ENCODE measurements around the gene CACNA2D3.
"Not testable (repeated sequence)": the region's sequence is repeated elsewhere in the genome, so short reads cannot be mapped to it uniquely, and the experiment has no call there.

CACNA2D3 gene

GRCh38 chr3:54122324-54123002 is at the start of gene CACNA2D3:
Gene CACNA2D3 (plus strand): TSS chr3:54122552.
- no peak for DNase-seq

GRCh38 chr3:54073386-54073785 is 49.0 kb upstream of the CACNA2D3 start:
- no peak for DNase-seq

DNA sequence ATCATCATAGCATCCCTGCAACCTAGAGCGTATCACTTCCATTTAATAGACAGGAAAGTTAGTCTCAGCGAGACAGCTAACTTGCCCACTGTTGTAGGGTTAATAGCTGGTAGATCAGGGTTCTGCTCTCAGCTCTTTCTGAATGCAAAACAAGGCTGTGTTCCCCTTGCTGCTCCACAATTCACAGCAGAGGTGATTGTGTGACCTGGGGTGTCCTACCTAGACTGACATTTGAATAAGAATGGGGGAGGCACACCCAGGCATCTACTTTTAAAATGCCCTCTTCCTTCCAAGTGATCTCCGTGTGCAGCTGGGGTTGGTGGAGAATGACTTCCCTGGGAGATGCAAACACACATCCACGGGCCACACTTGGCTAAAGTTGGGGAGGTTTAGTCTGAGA is 43.0 kb upstream of the CACNA2D3 start:
- no peak for DNase-seq

DNA sequence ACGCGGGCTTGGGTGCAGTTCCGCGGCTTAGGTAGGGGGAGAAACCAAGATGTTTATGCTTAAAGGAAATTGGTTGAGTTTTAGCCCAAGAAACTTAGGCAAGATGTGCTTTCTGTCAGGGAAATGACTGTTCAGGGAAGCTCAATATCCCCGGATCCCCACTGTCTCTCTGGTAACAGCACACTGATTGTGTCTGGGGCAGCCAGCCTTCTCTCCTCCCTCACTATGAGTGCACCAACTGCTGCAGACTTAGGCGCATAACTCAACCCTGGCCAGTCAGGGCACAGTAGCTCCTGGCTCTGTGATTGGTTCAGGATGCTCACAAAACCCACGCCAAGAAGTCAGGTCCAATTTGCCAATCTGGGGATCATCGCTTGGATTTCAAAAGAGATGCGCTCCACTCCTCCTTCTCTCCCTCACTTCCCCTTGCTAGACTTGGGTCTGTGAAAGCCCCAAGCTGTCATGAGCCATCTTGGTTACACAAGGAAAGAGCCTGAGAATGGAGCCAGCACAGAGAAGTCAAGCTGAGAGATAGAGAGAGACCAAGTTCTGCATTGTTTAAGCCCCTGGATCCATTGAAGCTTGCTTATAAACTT is 42.5 kb upstream of the CACNA2D3 start:
- no peak for DNase-seq

DNA sequence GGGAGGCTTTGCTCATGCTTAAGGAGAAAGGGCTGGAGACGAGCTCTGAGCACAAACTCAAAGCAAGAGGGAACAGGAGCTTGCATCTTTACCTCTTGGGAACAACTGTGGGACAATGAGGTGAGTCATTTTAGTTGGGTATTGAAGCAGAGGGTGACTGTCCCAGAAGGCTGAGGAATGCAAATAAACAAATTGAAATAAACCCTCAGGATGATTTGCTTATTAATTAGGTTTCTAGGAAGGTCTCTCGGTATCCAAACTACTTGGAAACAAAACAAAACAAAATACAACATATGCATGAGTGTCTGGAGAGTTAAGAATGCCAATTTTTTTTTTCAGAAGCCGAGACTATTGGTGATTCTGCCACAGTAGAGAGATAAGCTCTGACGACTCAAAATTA is 38.4 kb upstream of the CACNA2D3 start:
- no peak for DNase-seq

DNA sequence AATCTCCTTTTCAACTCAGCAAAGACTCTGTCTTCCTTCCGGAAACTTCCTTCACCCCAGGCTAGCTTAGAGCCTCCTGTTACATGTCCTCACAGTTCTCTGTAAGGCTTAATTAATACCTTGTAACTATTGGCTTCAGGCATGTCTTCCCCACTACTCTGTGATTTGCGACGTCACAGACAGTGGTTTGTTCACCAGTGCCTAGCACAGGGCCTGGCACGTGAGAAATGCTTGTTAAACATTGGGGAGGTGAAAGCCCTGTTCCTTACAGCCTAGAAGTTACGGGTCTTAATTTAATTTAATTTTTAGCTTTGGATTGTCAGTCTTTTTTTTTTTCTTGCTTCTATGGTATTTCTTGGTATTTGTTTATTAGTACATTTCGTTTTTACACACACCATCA is 36.4 kb upstream of the CACNA2D3 start:
- DNase-seq = no peak

- no peak for DNase-seq
Measured at GRCh38 chr3:54086652-54087405, 35.5 kb upstream of the CACNA2D3 start.

DNA sequence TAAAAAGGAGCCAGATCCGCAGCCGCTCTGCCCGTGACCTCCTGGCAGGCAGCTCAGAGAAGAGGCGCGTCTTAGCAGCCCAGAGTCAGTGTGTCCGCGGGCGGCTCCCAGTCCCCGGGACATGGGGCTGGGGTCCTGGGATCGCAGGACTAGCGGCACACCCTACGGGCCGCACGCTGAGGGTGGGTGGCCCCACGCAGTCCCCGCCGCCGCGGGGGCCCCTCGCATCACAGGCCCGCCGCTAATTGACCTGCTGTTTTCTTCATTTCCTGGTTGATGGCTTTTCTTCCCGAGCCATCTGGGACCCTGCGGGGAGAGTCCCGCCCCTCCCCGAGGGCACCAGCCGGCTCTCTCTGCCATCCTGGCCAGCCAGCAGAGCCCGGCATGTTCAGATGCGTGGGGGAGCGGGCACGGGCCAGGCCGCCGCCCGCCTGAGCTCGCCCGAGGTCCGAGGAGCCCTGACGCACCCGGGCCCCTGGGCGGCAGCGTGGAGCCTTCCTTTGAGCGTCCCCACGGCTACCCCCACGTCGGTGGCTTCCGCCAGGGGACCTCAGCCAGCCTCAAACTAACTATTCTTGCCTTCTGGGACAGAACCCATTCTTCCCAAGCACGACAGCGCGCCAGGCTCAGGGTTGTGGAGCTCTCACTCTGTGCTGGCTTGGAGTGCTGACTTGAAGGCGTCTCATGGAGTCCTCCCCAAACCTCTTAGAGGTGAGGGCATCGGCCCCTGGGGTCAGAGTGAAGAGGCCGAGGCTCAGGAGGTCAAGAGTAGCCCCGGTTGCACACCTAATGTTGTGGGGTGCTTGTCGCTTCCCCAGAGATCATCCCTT is 34.6 kb upstream of the CACNA2D3 start:
- no peak for DNase-seq

GRCh38 chr3:54093491-54094248 is 28.7 kb upstream of the CACNA2D3 start:
- no peak for DNase-seq

DNA sequence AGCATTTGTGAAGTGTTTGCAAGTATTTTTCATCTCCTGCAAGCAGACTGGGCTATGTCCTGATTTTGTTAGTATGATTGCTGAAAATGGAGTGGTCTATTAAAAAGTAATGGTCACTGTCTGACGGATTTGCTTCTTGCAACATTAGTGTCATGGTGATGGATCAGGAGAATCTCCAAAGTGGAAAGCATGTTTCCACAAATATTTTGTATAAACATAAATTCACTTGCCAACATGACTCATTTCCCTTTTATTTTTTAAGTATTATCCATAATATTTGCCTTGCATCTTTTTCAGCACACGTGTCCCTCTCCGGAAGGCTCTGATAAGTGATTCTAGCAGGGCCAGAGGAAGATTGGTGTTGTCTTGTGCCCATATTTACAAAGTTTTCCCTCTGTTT is 27.4 kb upstream of the CACNA2D3 start:
- no peak for DNase-seq

DNA sequence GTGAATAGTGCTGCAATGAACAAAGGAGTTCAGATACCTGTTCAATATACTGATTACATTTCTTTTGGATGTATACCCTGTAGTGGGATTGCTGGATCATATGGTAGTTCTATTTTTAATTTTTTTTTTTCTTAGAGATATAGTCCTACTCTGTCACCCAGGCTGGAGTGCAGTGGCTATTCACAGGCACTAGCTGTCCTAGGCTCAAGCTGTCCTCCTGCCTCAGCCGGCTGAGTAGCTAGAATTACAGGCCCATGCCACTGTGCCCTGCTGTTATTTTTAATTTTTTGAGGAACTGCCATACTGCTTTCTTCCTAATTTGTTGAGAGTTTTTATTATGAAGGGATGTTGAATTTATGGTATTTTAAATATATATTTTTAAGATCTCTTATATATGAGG is 23.0 kb upstream of the CACNA2D3 start:
- DNase-seq = no peak

- no peak for DNase-seq
Measured at GRCh38 chr3:54104084-54104483, 18.3 kb upstream of the CACNA2D3 start.

- DNase-seq = not testable (repeated sequence)
Measured at GRCh38 chr3:54116129-54116528, 6.2 kb upstream of the CACNA2D3 start.

GRCh38 chr3:54120657-54121413 is 1.5 kb upstream of the CACNA2D3 start:
- no peak for DNase-seq

DNA sequence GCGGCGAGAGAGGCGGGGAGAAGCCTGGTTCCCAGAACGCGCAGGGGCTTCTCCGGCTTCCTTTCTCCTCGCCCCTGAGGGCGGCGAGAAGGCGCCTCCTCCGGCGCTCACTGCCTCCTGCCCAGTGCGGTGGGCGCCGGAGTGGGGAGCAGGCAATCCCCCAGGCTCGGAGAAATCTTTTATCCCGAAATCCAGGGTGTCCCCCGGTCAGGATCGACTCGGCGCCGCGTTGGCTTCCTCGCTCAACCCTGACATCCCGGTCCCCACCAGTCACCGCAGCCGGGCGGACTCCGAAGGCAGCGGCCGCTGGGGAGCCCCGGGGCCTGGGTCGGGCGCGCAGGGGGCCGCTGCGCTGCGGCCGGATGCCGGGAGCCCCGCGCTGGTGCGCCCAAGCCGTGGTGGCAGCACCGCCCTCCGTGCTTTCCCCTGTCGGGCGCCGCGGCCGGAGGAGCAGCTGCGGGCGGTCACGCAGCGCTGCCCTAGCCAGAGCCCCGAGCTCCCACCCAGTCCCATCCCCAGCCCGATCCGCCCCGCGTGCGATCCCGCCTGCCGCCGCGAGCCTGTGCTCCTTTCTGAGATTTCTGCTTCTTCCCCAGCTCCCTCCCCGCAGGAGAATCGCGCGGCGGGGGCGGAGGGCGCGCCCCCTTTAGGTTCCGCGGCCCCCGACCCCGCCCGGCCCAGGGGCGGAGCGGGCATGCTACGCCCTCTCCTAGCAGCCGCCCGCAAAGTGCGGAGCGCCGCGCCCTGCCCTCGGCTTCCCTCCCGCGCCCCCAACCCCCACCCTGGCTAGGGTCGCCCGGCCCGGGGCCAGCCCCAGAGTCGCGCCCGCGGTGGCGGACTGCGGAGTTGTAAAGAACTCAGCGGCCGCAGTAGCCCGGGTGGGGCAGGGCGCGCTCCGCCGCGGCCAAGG is 683 bp upstream of the CACNA2D3 start:
- no peak for DNase-seq

GRCh38 chr3:54123003-54123775 is 837 bp downstream of the CACNA2D3 start:
- no peak for DNase-seq

DNA sequence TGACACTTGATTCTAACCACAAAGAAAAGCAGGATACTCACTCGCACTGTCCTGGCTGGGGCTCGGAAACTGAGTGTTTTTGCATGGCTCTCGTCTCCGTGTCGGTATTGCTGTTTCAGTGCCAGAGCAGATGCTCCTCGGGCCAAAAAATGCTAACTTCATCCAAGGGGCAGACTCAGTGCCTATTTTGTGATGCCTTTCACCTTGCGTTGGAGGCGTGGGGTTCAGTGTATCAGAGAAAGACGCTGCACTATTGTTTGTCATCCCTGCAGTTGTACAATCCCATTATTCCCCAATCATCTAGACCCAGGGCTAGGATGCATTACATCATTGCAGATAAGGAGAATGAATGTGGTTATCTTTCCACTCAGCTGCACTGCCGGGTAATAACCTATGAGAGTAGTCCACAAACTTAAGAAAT is 1.4 kb downstream of the CACNA2D3 start:
- no peak for DNase-seq

- DNase-seq = no peak
Measured at GRCh38 chr3:54125300-54125699, 2.9 kb downstream of the CACNA2D3 start.

GRCh38 chr3:54126551-54126950 is 4.2 kb downstream of the CACNA2D3 start:
- no peak for DNase-seq
